Stimulated activated CD4-positive, alpha-beta T cell treated with anti-CD3 and anti-CD28 coated beads, Interleukin-15, amount 100 ng/mL, for 48 hours (primary cell): ENCODE measurements around the gene UNC5C.

Source experiments
- DNase-seq, 2 donors: peaks; one replicate each; pipeline ENCODE4 v3.0.0-alpha.2; 2020; ENCODE audit warnings: low read depth in 2 of 2

Gene UNC5C

GRCh38 chr4:95522682-95523530 lies 25.9 kb downstream of the UNC5C start:
- no peak for DNase-seq

- no peak for DNase-seq
Observed at GRCh38 chr4:95517576-95518345, 31.0 kb downstream of the UNC5C start.

- DNase-seq = no peak
Observed at GRCh38 chr4:95516528-95517017, 32.2 kb downstream of the UNC5C start.

- no peak for DNase-seq
Observed at GRCh38 chr4:95515589-95515988, 33.2 kb downstream of the UNC5C start.

- no peak for DNase-seq
Observed at GRCh38 chr4:95513022-95513421, 35.8 kb downstream of the UNC5C start.

GRCh38 chr4:95511477-95511876 lies 37.3 kb downstream of the UNC5C start:
- DNase-seq = no peak

- DNase-seq = no peak
Observed at GRCh38 chr4:95510877-95511276, 37.9 kb downstream of the UNC5C start.

GRCh38 chr4:95510145-95510544 lies 38.6 kb downstream of the UNC5C start:
- no peak for DNase-seq

- no peak for DNase-seq
Observed at GRCh38 chr4:95508421-95508820, 40.4 kb downstream of the UNC5C start.

- DNase-seq = no peak
Observed at GRCh38 chr4:95507561-95507960, 41.2 kb downstream of the UNC5C start.

GRCh38 chr4:95507147-95507546 lies 41.6 kb downstream of the UNC5C start:
- no peak for DNase-seq

GRCh38 chr4:95506264-95506663 lies 42.5 kb downstream of the UNC5C start:
- no peak for DNase-seq

- DNase-seq = no peak
Observed at GRCh38 chr4:95505799-95506198, 43.0 kb downstream of the UNC5C start.

GRCh38 chr4:95505151-95505550 lies 43.6 kb downstream of the UNC5C start:
- DNase-seq = no peak

GRCh38 chr4:95504501-95504900 lies 44.3 kb downstream of the UNC5C start:
- DNase-seq = no peak

GRCh38 chr4:95500361-95500760 lies 48.4 kb downstream of the UNC5C start:
- no peak for DNase-seq

- DNase-seq = no peak
Observed at GRCh38 chr4:95499291-95499696, 49.5 kb downstream of the UNC5C start.

GRCh38 chr4:95494186-95494585 lies 54.6 kb downstream of the UNC5C start:
- DNase-seq = no peak

GRCh38 chr4:95478679-95479078 lies 70.1 kb downstream of the UNC5C start:
- no peak for DNase-seq

GRCh38 chr4:95476121-95476520 lies 72.7 kb downstream of the UNC5C start:
- DNase-seq = no peak

GRCh38 chr4:95472534-95472933 lies 76.2 kb downstream of the UNC5C start:
- no peak for DNase-seq

GRCh38 chr4:95470622-95471021 lies 78.2 kb downstream of the UNC5C start:
- DNase-seq = no peak

- DNase-seq = no peak
Observed at GRCh38 chr4:95469617-95470016, 79.2 kb downstream of the UNC5C start.
